Measurements from ENCODE around the gene PPP1R2C.

PPP1R2C gene

DNA sequence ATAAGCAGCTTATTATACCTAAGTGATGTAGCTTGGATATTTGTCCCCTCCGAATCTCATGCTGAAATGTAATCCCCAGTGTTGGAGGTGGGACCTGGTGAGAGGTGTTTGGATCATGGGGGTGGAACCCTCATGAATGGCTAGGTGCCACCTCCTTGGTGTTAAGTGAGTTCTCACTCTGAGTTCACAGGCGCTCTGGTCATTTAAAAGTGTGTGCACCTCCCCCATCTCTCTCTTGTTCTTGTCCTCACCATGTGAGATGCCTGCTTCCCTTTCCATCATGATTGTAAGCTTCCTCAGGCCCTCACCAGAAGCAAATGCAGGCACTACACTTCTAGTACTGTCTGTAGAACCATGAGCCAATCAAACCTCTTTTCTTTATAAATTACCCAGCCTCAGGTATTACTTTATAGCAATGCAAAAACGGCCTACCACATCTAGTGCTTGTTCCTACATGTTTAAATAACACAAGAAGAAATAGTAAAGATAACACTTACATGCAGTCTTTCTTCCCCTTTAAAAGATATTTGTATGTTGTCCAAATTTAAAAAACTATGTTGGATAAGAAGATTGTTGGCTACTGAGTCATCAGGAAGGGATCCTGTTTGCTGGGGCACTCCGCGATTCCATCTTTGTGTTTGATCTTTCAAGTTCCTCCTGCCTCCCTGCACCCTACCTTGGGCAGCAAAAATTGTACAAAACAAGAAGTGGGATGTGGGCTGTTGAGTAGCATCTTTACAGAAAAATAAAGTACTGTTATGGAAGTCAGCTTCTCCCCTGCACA, 29.7 kb downstream of the PPP1R2C start:
- no peak for DNase-seq (ENCODE audit: low spot score)

DNA sequence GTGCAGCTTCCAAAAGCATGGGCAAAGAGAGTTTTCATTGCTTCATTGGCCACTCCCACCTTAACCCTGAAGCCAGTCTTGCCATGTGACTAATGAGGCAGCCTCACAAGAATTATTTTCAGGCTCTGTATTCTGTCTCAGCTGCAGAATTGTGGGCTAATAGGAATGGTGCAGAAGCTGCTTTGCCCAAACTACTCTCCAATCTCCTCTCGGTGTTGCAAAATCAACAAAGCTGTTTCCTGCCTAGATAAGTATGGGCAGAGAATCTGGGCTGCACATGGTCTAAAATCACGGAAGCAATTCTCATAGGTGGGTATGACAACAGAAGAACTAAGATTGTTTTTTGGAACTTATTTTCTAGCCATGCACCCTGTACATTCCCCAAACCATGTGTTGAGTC, 31.4 kb downstream of the PPP1R2C start:
- DNase-seq (ENCODE audit: low spot score): no peak

DNA sequence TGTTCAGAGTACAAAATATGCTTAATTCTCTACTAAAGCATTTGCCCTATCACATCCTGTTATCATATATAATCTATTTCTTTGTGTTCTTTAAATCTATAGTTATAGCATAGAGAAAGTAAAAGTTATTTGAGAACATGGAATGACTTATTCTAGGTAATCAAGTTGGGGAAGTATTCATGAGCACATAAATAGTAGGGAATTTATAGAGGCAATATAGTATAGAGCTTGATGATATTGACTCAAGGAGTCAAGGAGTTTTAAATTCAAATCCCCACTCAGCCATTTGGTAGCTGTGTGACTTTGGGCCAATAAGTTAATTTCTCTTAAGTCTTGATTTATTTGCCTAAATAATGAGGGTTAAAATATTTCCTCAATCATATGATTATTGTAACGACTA, 37.5 kb downstream of the PPP1R2C start:
- DNase-seq (ENCODE audit: low spot score): no peak

DNA sequence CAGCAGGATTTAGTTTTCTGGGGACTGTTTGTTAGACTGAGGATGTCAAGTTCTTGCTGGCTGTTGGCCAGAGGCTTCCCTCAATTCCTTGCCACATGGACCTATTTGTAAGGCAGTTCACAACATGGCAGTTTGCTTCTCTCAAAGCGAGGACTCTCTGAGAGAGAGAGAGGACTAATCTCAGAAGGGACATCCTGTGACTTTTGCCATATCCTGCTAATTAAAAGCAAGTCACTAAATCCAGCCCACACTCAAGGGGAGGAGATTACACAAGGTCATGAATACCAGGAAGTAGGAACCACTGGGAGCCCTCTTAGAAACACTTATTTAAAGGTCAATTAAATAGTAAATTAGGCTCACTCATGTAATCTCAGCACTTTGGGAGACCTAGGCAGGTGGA, 38.2 kb downstream of the PPP1R2C start:
- DNase-seq (ENCODE audit: low spot score): no peak

DNA sequence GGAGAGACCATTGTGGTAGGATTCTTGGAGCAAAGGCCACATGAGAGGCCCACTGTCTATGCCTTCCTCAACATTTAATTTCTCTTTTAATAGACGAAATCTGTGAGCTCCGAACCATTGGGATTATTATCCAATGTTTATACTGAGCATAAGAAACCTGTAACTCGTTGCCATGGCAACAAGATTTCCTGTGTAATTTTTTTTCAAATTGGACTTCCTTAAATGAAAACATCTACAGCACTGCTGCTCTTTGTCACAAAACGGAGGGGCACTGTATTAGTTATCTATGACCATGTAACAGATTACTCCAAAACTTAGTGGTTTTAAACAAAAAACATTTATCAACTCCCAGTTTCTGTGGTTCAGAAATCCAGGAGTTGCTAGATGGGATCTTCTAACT, 38.7 kb downstream of the PPP1R2C start:
- no peak for DNase-seq (ENCODE audit: low spot score)

DNA sequence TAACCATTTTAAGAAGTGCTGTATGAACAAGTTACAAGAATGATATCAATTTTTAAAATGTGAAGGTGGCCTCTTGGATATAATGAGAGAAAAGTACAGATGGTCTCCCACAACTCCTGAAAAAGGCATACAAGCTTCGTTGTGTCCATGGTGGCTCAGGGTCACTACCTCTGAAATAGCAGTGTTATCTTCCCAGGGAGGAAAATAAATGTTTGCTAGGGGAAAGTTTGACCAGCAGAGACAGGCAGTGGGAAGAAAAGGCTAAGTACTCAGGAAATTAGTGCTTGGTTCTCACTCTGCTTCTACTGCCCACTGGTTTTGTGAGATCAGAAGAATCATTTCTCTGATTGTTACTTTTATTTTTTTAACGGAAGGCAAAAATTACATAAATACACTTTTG, 39.4 kb downstream of the PPP1R2C start:
- no peak for DNase-seq (ENCODE audit: low spot score)

DNA sequence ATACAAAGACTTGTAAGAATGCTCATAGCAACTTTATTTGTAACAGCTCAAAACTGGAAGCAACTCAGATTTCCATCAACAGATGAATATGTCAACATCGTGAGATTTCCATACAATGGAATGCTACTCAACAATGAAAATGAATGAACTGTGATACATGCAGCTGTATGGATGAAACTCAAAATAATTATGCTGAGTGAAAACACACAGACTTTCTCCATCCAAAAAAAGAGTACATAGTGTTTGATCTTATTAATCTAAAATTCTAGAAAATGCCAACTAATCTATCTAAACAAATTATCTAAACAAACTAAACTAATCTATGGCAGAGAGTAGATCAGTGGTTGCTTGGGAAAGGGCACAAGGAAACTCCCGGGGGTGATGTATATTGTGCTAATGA, 42.7 kb downstream of the PPP1R2C start:
- DNase-seq (ENCODE audit: low spot score): no peak

DNA sequence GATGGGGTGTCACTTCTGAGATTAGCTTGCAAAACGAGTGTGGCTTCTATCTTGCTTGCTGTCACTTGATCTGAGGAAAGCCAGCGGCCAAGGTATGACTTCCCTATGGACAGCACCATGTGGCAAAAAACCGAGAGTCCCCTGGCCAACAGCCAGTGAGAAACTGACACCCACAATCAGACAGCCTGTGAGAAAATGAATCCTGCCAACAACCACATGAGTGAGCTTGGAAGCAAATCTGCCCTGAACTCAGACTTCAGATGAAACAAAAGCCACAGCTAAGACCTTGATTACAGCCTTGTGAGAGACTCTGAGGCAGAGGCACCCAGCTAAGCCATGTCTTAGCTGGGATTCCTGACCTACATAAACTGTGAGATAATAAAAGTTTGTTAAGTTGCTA, 45.5 kb downstream of the PPP1R2C start:
- DNase-seq (ENCODE audit: low spot score): no peak

All from SK-N-DZ (cell line).